ENCODE measurements around the gene PHIP. TPM values are rescaled to one million over a fixed set of nuclear protein-coding genes. Genes with fewer than 3 reads are reported as not detected.

PHIP gene
- polyA plus RNA-seq, 3 donors = 3.2 to 10.8 (median 5.1) TPM

DNA sequence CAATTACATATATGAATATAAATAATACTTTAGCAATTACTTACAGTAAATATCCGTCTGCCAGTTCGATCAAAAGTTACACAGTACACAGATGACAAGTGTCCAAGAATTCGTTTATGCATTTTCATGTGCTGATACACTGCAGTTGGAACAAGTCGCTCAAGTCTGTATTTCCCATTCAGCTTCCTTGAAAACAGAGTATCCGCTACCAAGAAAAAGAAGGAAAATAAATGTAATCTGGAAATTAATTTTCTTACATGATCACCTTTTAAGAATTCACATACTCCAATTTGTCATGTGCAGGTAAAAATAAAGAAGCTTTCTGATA is 35.3 kb downstream of the PHIP start:
- TF ChIP-seq CTCF (IDR thresholded peaks at IDR 0.05) = no peak
- Histone ChIP-seq H3K4me1 (ENCODE audit: control insufficient read depth in 1 of 2, insufficient read depth in 2 of 2, low read length in 2 of 2) (no peaks in the 10 kb centered on the region), H3K4me2 (replicated peaks; ENCODE audit: extremely low read depth, low read length, poor library complexity, severe bottlenecking) (no peak overlapping the region), H3K9me3 (replicated peaks in 1 of 2; ENCODE audit: control insufficient read depth in 1 of 2, insufficient read depth in 1 of 2, low read length in 2 of 2) (no peaks in the 10 kb centered on the region), H3K4me3 (replicated peaks in 1 of 3; ENCODE audit: low read depth in 2 of 3, low read length in 3 of 3) (no peak overlapping the region), H3K79me2 (ENCODE audit: insufficient read depth, low read length) (peaks cover 87% of the 10 kb centered on the region), H3K27ac (ENCODE audit: low read depth in 1 of 2, low read length in 2 of 2) (no peak overlapping the region), H4K20me1 (ENCODE audit: insufficient read depth, low read length) (peaks cover 92% of the 10 kb centered on the region), H3K27me3 (ENCODE audit: control insufficient read depth in 2 of 2, insufficient read depth in 2 of 2, low read length in 2 of 2) (no peaks in the 10 kb centered on the region), H3K9ac (ENCODE audit: insufficient read depth, low read length, poor library complexity, severe bottlenecking) (no peak overlapping the region), H2AFZ (ENCODE audit: insufficient read depth, low read depth, low read length, poor library complexity, severe bottlenecking) (no peak overlapping the region), H3K36me3 (replicated peaks in 1 of 2; ENCODE audit: control insufficient read depth in 1 of 2, insufficient read depth in 2 of 2, low read length in 2 of 2) (peaks cover 53 to 90% of the 10 kb centered on the region in 2 donors)
- intact Hi-C loops (cut with micrococcal nuclease) = no loop called here
- H3K27me3 Mint-ChIP-seq (ENCODE audit: low read depth in 3 of 3) = no peaks in the 10 kb centered on the region
- DNase-seq = no peak
- no peak overlapping the region for H3K4me3 Mint-ChIP-seq
- H3K9me3 Mint-ChIP-seq = no peaks in the 10 kb centered on the region
- no peak overlapping the region for H3K27ac Mint-ChIP-seq
- H3K36me3 Mint-ChIP-seq = peaks cover 51 to 64% of the 10 kb centered on the region in 2 donors
- H3K4me1 Mint-ChIP-seq = no peaks in the 10 kb centered on the region
- WGBS (ENCODE audit: insufficient coverage) = 73% methylated on average over 3 of the region's 5 CpGs

DNA sequence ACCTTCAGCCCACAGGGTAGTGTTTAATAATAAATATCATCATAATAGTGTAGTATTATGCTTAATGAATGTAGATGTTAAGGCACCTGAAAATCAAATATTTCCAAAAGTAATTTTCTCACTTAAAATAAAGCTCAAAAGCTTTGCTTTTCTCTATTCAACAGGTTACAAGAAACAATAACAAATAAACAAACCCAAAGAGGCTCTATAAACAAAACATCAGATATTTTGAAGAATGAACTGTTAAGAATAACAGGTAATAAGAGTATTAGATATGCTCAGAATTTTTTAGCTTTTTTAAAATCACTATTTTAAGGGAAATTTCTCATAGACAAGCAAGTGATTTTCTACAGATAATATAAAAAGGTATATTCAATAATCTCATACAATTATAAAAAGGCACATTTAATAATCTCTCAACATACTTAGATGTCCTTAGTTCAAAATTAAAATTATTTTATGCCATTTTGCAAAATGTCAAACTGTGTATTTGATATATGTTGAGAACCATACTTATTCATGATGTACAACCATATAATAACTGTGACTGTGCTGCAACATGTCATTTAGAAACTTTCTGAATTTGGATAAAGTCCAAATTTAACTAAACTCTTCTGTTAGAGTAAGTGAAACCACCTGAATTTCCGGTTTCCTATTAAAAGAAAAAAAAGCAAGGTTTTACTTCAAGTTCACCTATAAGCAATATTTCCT is 35.8 kb downstream of the PHIP start:
- intact Hi-C loops (cut with micrococcal nuclease) = no loop called here
- DNase-seq = no peak

More for the DNA sequence above, 35.8 kb downstream of the PHIP start:
- Histone ChIP-seq H3K4me1 (ENCODE audit: control insufficient read depth in 1 of 2, insufficient read depth in 2 of 2, low read length in 2 of 2) (no peaks in the 10 kb centered on the region), H3K27me3 (ENCODE audit: control insufficient read depth in 2 of 2, insufficient read depth in 2 of 2, low read length in 2 of 2) (no peaks in the 10 kb centered on the region), H3K36me3 (replicated peaks in 1 of 2; ENCODE audit: control insufficient read depth in 1 of 2, insufficient read depth in 2 of 2, low read length in 2 of 2) (peaks cover 58 to 93% of the 10 kb centered on the region in 2 donors), H3K27ac (ENCODE audit: low read depth in 1 of 2, low read length in 2 of 2) (no peak overlapping the region), H3K4me3 (replicated peaks in 1 of 3; ENCODE audit: low read depth in 2 of 3, low read length in 3 of 3) (no peak overlapping the region), H2AFZ (ENCODE audit: insufficient read depth, low read depth, low read length, poor library complexity, severe bottlenecking) (no peak overlapping the region), H4K20me1 (ENCODE audit: insufficient read depth, low read length) (peaks cover 93% of the 10 kb centered on the region), H3K4me2 (replicated peaks; ENCODE audit: extremely low read depth, low read length, poor library complexity, severe bottlenecking) (no peak overlapping the region), H3K79me2 (ENCODE audit: insufficient read depth, low read length) (peaks cover 88% of the 10 kb centered on the region), H3K9me3 (replicated peaks in 1 of 2; ENCODE audit: control insufficient read depth in 1 of 2, insufficient read depth in 1 of 2, low read length in 2 of 2) (no peaks in the 10 kb centered on the region), H3K9ac (ENCODE audit: insufficient read depth, low read length, poor library complexity, severe bottlenecking) (no peak overlapping the region)
- Mint-ChIP-seq H3K27me3 (ENCODE audit: low read depth in 3 of 3) (no peaks in the 10 kb centered on the region), H3K27ac (no peak overlapping the region), H3K4me1 (no peaks in the 10 kb centered on the region), H3K36me3 (peaks cover 54 to 66% of the 10 kb centered on the region in 2 donors), H3K4me3 (no peak overlapping the region), H3K9me3 (no peaks in the 10 kb centered on the region)
- WGBS (ENCODE audit: insufficient coverage) = no CpG with 5 or more reads among the region's 1 CpG
- no peak for TF ChIP-seq CTCF (IDR thresholded peaks at IDR 0.05)

Measured in CD14-positive monocyte (primary cell).